K562 (cell line): Measurements from ENCODE around the gene FUNDC2. TPM values are rescaled to one million over a fixed set of nuclear protein-coding genes. Genes with fewer than 3 reads are reported as not detected.

Experiments used
- ATAC-seq: fragments of 200-7000 bp; cut with Tn5 transposase; 3 replicates; pipeline ENCODE4 v1.9.1; 2020; ENCODE audit warnings: moderate library complexity
- BruUV-seq: library from RNA; stranded (reverse); fragments of 400-500 nt; replicated peaks from 2 replicates; lab custom pipeline; 2021; lab: Mats Ljungman, UMichigan
- CTCF ChIA-PET: fragments of 300-600 bp; formaldehyde crosslinking; extraction: SDS; loops from one replicate; lab custom pipeline; 2021; ENCODE audit warnings: low intra/inter-chr PET ratio; lab: Yijun Ruan, JAX
- POLR2A ChIA-PET: fragments of 300-600, 350-650 bp; sonication (Branson Sonifier 250); formaldehyde crosslinking; extraction: SDS; loops from one replicate; lab custom pipeline; 2021; ENCODE audit warnings: antibody characterized with exemption, inconsistent platforms; lab: Yijun Ruan, JAX
- DNase-seq, 4 experiments: peaks; one replicate each; pipeline versions ENCODE4 v3.0.0 to v3.0.0-alpha.2; 2011 to 2018; ENCODE audit warnings: low spot score in 3 of 4, mixed read lengths in 3 of 4; ENCODE audit errors: extremely low read depth in 1 of 4
- FAIRE-seq: peaks from 2 replicates; lab custom pipeline; 2011; peaks lifted over from hg19 to GRCh38; lab: Jason Lieb, UNC
- H2AFZ ChIP-seq: 2 replicates; pipeline ENCODE4 v1.6.0; 2011; ENCODE audit warnings: low read depth, low read length, control low read depth, inconsistent platforms
- H3K27ac ChIP-seq: fragments of 200-600 bp; 3 replicates; pipeline ENCODE4 v1.8.0; 2011; ENCODE audit warnings: low read depth, mild to moderate bottlenecking, control low read depth, inconsistent platforms, low read length, moderate library complexity, mixed read lengths; ENCODE audit errors: extremely low read depth
- H3K27me3 ChIP-seq, 2 experiments: fragments of 300-600 bp in 1 of 2; 2 replicates in 1 of 2; 3 replicates in 1 of 2; pipeline versions ENCODE4 v1.6.0 to v1.8.0; 2011; ENCODE audit warnings: inconsistent platforms in 2 of 2, low read length in 2 of 2, mild to moderate bottlenecking in 1 of 2, mixed read lengths in 1 of 2, moderate library complexity in 1 of 2; ENCODE audit not compliant: control insufficient read depth in 2 of 2, insufficient read depth in 2 of 2
- H3K36me3 ChIP-seq: fragments of 300-600 bp; 3 replicates; pipeline ENCODE4 v1.8.0; 2011; ENCODE audit warnings: mild to moderate bottlenecking, low read length, inconsistent platforms; ENCODE audit not compliant: control insufficient read depth, insufficient read depth
- H3K4me1 ChIP-seq, 2 experiments: fragments of 200-600 bp in 1 of 2; replicated peaks in 1 of 2; 2 replicates in 1 of 2; 3 replicates in 1 of 2; pipeline versions ENCODE4 v1.5.1 to v1.8.0; 2011; ENCODE audit warnings: inconsistent platforms in 2 of 2, low read length in 2 of 2, mild to moderate bottlenecking in 1 of 2, mixed read lengths in 1 of 2, moderate library complexity in 1 of 2; ENCODE audit not compliant: control insufficient read depth in 2 of 2, insufficient read depth in 2 of 2
- H3K4me2 ChIP-seq: 2 replicates; pipeline ENCODE4 v1.6.1; 2011; ENCODE audit warnings: low read length, control low read depth, inconsistent platforms, mixed read lengths; ENCODE audit not compliant: insufficient read depth
- H3K4me3 ChIP-seq: fragments of 200-600 bp; sonication (generic), shearing (Covaris generic); 2 replicates; pipeline ENCODE4 v1.5.1; 2016; ENCODE audit warnings: control low read depth, inconsistent platforms
- H3K79me2 ChIP-seq: fragments of 200-600 bp; 3 replicates; pipeline ENCODE4 v1.8.0; 2011; ENCODE audit warnings: low read length, inconsistent platforms; ENCODE audit not compliant: control insufficient read depth, insufficient read depth
- H3K9ac ChIP-seq, 2 experiments: 2 replicates each; pipeline versions ENCODE4 v1.6.0 to v1.6.1; 2011; ENCODE audit warnings: low read depth in 2 of 2, low read length in 2 of 2, control low read depth in 1 of 2, inconsistent platforms in 1 of 2, mild to moderate bottlenecking in 1 of 2, mixed read lengths in 1 of 2; ENCODE audit not compliant: insufficient read depth in 1 of 2
- H3K9me1 ChIP-seq: one replicate; pipeline ENCODE4 v1.6.0; 2011; ENCODE audit warnings: inconsistent platforms, mild to moderate bottlenecking, low read length, moderate library complexity; ENCODE audit not compliant: control insufficient read depth, insufficient read depth
- H3K9me3 ChIP-seq: replicated peaks from 2 replicates; pipeline ENCODE4 v1.5.1; 2011; ENCODE audit warnings: low read depth, low read length, inconsistent platforms; ENCODE audit not compliant: control insufficient read depth, insufficient read depth
- H4K20me1 ChIP-seq: replicated peaks from 2 replicates; pipeline ENCODE4 v1.6.1; 2011; ENCODE audit warnings: low read length, inconsistent platforms, mixed read lengths; ENCODE audit not compliant: control insufficient read depth, insufficient read depth
- ARID1B ChIP-seq: fragments of 450-650 bp; IDR thresholded peaks from 2 replicates; pipeline ENCODE4 v1.6.1; 2016; ENCODE audit warnings: antibody characterized with exemption, mild to moderate bottlenecking, inconsistent platforms
- JUN ChIP-seq, 2 experiments: sonication (generic) in 1 of 2; formaldehyde crosslinking in 1 of 2; IDR thresholded peaks; 2 replicates each; pipeline versions ENCODE4 v1.6.1 to v1.8.0; 2012 to 2022; ENCODE audit warnings: borderline replicate concordance in 2 of 2, mild to moderate bottlenecking in 2 of 2, improper control_type of control experiment in 1 of 2, low read depth in 1 of 2, low read length in 1 of 2, missing genetic modification reagents in 1 of 2
- KAT2B ChIP-seq: IDR thresholded peaks from one replicate; pipeline ENCODE4 v1.6.1; 2012; ENCODE audit warnings: low read depth, mild to moderate bottlenecking, control low read depth, inconsistent platforms, low read length, moderate library complexity
- KDM4B ChIP-seq, 2 experiments: fragments of 450-650 bp in 1 of 2; sonication (generic) in 1 of 2; IDR thresholded peaks; 2 replicates each; pipeline ENCODE4 v1.6.1; 2016 to 2017; ENCODE audit warnings: borderline replicate concordance in 2 of 2, antibody characterized with exemption in 1 of 2, low read depth in 1 of 2, mild to moderate bottlenecking in 1 of 2
- MBD1 ChIP-seq: fragments of 250-450 bp; sonication (Bioruptor Pico); IDR thresholded peaks from 2 replicates; pipeline ENCODE4 v1.8.0; 2022; ENCODE audit warnings: inconsistent platforms
- SMAD1 ChIP-seq: fragments of 150-350 bp; IDR thresholded peaks from 2 replicates; pipeline ENCODE4 v1.6.1; 2014; ENCODE audit warnings: low read length, low read depth; ENCODE audit not compliant: partially characterized antibody
- SMARCA5 ChIP-seq: fragments of 450-650 bp; IDR thresholded peaks from 2 replicates; pipeline ENCODE4 v1.6.1; 2016
- TBL1XR1 ChIP-seq, 2 experiments: IDR thresholded peaks; 2 replicates each; pipeline ENCODE4 v1.6.1; 2012; ENCODE audit warnings: improper control_type of control experiment in 2 of 2, low read length in 2 of 2, mild to moderate bottlenecking in 1 of 2
- ZBED1 ChIP-seq: IDR thresholded peaks from 2 replicates; pipeline ENCODE4 v1.6.1; 2014
- ZKSCAN8 ChIP-seq: fragments of 200-800 bp; sonication (Bioruptor generic); IDR thresholded peaks from 2 replicates; pipeline ENCODE4 v1.6.1; 2016; ENCODE audit warnings: missing genetic modification characterization, missing compliant biosample characterization
- ZNF143 ChIP-seq: sonication (generic); formaldehyde crosslinking; IDR thresholded peaks from 2 replicates; pipeline ENCODE4 v1.9.0; 2022; ENCODE audit warnings: mild to moderate bottlenecking, missing genetic modification reagents
- ZNF197 ChIP-seq: fragments of 200-800 bp; sonication (Bioruptor generic); IDR thresholded peaks from 2 replicates; pipeline ENCODE4 v1.6.1; 2016; ENCODE audit warnings: low read depth, missing genetic modification characterization, missing compliant biosample characterization
- ZNF324 ChIP-seq: fragments of 250-450 bp; sonication (Bioruptor Pico); IDR thresholded peaks from 2 replicates; pipeline ENCODE4 v1.4.0; 2020; ENCODE audit warnings: mild to moderate bottlenecking
- ZNF431 ChIP-seq: sonication (generic); formaldehyde crosslinking; IDR thresholded peaks from 2 replicates; pipeline ENCODE4 v1.8.0; 2022; ENCODE audit warnings: mild to moderate bottlenecking, missing genetic modification reagents
- ZNF655 ChIP-seq: fragments of 250-450 bp; sonication (Bioruptor Pico); IDR thresholded peaks from 2 replicates; pipeline ENCODE4 v1.5.0; 2021
- WGBS: fragments of 100-300 bp; shearing (Covaris generic); methylation state at CpG from one replicate; pipeline ENCODE4 v1.1.6; 2016; ENCODE audit warnings: low coverage, mixed read lengths; ENCODE audit not compliant: insufficient coverage; ENCODE audit errors: missing lambda C conversion rate; 5-methylcytosine and 5-hydroxymethylcytosine counted together
- in situ Hi-C: fragments of 300-500 bp; cut with MboI; formaldehyde crosslinking; loops from 4 replicates; pipeline ENCODE4 v1.15.0; 2018; ENCODE audit warnings: inconsistent platforms, mixed read lengths
- intact Hi-C: fragments of 100-400 bp; cut with micrococcal nuclease; formaldehyde crosslinking; loops from 2 replicates; pipeline ENCODE4 v1.14.2; 2022
- polyA plus RNA-seq, 8 experiments: library from polyadenylated mRNA; depleted of rRNA in 4 of 8; stranded (reverse) in 5 of 8; unstranded in 3 of 8; fragments of >200 nt; fragmentation: Nextera tagmentation in 2 of 8; fragmentation: Illumina TruSeq in 1 of 8; extraction: Ambion mirVana in 2 of 8; extraction: Trizol in 1 of 8; gene quantifications; 2 replicates each; pipeline versions ENCODE4 v1.2.1 to v1.2.3, GENCODE V29; 2011 to 2014; ENCODE audit warnings: inconsistent platforms in 1 of 8, missing spikeins in 1 of 8
- total RNA-seq, 7 experiments: library from RNA; depleted of rRNA in 6 of 7; stranded (reverse); fragments of >200 nt in 6 of 7; fragmentation: Illumina TruSeq in 2 of 7; extraction: Trizol in 2 of 7; gene quantifications; 2 replicates each; pipeline versions ENCODE4 v1.2.1 to v1.2.3, GENCODE V29; 2011 to 2021; ENCODE audit warnings: low replicate concordance in 1 of 7

The FUNDC2 gene
- total and polyA plus RNA-seq, 9 of the 15 experiments (the other 6 are each of a cell fraction or from before 2014, with no cell fraction given), result 50.6 to 235 (median 123) TPM

- H3K27me3 ChIP-seq, result no peaks in the 10 kb centered on the region
- WGBS, result 98% methylated on average over 4 of the region's 4 CpGs
- no peaks in the 10 kb centered on the region for H4K20me1 ChIP-seq
- no peak overlapping the region for H3K4me2 ChIP-seq
- TF ChIP-seq JUN (IDR thresholded peaks at IDR 0.05; ENCODE audit: borderline replicate concordance, low read depth, low read length), result no peak
- TF ChIP-seq JUN (CRISPR knock-in tag; IDR thresholded peaks at IDR 0.05; ENCODE audit: borderline replicate concordance), result no peak
- TF ChIP-seq MBD1 (CRISPR knock-in tag), result no peak
- TF ChIP-seq ZNF431 (CRISPR knock-in tag), result no peak
- no peak for TF ChIP-seq ARID1B
- TF ChIP-seq SMARCA5, result no peak
- no peak for TF ChIP-seq ZNF143 (CRISPR knock-in tag)
- no peak for TF ChIP-seq ZNF197 (CRISPR knock-in tag)
- no peak for TF ChIP-seq KAT2B
- TF ChIP-seq ZNF655 (CRISPR knock-in tag), result no peak
- TF ChIP-seq ZBED1, result no peak
- no peak for TF ChIP-seq TBL1XR1 (IDR thresholded peaks at IDR 0.05; ENCODE audit: low read length in 2 of 2)
- TF ChIP-seq ZNF324 (CRISPR knock-in tag), result no peak
- TF ChIP-seq KDM4B (IDR thresholded peaks at IDR 0.05; ENCODE audit: borderline replicate concordance in 2 of 2, low read depth in 1 of 2), result no peak
- TF ChIP-seq SMAD1, result no peak
- TF ChIP-seq ZKSCAN8 (CRISPR knock-in tag), result no peak
- no peak for FAIRE-seq
- no TSS peak for BruUV-seq
- no peaks in the 10 kb centered on the region for H3K9me3 ChIP-seq
- ChIA-PET CTCF (no interaction called here), POLR2A (no interaction called here)
- no peak overlapping the region for H2AFZ ChIP-seq
- H3K9me1 ChIP-seq, result no peaks in the 10 kb centered on the region
- H3K79me2 ChIP-seq, result peaks cover 8% of the 10 kb centered on the region; the same call in 1 of the 3 replicates
- peaks cover 49% of the 10 kb centered on the region; the same call in 2 of the 3 replicates for H3K36me3 ChIP-seq
- in situ Hi-C loops, result no loop called here
- no peak overlapping the region for H3K4me3 ChIP-seq
- H3K4me1 ChIP-seq, result peaks cover 0 to 9% of the 10 kb centered on the region in 2 experiments; a peak in 3 of 5 replicates
- intact Hi-C loops, result no loop called here
- no peak for ATAC-seq
- no peak overlapping the region for H3K9ac ChIP-seq
- no peak overlapping the region for H3K27ac ChIP-seq
- no peak for DNase-seq
Measured at GRCh38 chrX:155054255-155054654, 27.6 kb downstream of the FUNDC2 start.
